ENCODE measurements around the gene B4GALT1.

B4GALT1 gene

DNA sequence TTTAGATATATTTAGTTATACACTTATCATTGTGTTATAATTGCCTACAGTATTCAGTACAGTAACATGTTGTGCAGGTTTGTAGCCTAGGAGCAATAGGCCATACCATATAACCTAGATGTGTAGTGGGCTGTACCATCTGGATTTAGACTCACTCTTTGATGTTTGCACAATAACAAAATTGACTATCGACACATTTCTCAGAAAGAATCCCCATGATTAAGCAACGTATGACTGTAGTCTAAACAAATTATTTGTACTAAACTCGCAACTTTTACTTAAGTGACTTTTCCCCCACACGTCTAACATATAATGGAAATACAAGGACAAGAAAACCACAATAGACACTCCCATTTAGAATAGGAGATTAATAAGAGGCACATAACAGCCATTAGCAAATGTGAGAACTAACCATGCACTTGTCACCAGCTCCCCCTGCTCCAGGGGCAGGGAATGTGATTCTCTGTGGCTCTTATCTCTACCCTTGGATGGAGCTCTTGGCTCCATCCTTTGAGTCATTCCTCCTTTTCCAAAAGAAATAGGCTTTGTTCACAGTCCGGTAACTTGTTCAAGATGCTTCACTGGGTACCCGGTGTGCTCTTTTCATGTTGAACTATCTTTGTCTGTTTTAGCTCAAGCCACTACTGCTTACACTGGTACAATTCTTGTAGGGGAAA, 8.7 kb upstream of the B4GALT1 start:
- TF ChIP-seq GATA3 (IDR thresholded peaks at IDR 0.05; ENCODE audit: low read depth, low read length) (no peak), GATA2 (IDR thresholded peaks at IDR 0.05; ENCODE audit: low read depth, low read length) (no peak)

DNA sequence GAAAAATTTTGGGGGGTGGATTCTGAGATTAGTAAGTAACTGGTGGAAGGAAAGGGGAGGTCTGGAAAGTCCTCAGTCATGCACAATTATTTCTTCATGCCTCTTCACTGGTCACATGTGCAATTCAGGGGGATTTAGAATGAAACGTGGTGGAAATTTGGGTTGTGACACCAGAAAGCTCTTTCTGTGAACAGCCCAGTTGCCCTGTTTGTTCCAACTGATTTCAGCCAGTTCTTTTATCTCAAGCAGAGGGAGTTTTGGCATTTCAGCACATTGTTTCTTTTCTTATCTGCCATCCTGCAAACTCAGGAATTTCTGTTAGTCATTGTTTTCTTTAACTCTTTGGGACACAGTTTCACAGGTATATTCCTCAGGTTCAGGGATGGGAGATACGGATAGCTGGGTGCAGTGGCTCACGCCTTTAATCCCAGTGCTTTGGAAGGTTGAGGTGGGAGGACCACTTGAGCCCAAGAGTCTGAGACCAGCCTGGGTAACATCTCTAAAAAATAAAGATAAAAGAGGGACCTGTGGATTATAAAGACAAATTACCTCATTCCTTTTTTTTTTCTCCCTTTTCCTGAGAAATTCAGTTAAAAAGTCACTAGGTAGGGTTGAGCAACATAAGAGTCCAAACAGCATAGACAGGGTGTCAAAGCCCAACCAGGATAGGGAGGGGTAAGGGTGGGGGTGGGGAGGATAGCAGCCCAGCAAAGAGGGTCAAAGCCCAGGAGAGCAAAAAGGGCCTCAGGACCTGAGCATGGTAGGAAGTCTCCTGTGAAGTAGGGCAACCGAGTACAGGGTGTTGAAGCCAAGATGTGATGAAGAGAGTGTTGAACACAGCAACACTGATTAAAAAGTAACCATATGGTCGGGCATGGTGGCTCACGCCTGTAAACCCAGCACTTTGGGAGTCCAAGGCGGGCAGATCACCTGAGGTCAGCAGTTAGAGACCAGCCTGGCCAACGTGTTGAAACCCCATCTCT, 5.4 kb upstream of the B4GALT1 start:
- TF ChIP-seq GATA2 (IDR thresholded peaks at IDR 0.05; ENCODE audit: low read depth, low read length) (no peak), GATA3 (IDR thresholded peaks at IDR 0.05; ENCODE audit: low read depth, low read length) (no peak)

DNA sequence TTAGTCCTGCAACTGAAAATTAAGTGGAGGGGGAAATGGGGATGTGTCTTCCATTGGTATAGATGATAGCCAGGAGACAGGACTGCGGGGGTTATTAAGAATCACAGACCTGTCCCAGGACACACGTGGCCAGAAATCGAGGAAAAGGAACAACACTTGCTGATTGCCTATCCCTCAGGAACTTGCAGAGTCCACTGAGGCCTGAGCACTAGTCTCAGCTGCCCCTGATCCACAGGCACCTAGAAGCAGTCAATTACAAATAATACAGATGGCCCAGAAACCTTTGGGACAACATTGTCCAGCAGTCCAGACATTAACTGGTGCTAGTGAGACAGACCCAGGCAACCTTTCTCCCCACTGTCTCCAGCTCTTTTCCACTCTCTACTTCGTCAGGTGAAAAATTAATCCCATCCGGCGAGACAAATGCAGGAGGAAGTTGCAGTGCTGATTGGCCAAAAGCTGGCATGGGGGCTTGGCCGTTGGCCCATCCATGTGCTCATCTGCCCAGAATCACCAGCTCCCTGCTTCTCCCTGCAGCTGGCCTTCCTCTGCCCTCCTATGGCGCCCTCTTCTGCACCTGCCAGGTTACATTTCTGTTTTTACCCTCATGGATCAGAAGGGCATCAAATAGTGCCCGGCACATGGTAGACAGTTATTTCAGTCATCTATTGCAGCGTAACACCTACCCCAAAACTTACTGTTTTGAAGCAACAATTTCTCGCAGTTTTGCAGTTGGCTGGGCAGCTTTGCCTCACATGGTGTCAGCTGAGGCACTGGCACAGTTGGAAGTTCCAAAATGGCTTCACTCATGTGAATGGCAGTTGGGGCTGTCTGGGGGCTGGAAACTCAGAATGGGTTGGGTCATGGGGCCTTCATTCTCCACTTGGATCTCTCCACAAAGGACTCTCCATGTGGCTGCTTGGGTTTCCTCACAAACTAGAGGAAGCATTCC, 3.6 kb upstream of the B4GALT1 start:
- TF ChIP-seq GATA2 (IDR thresholded peaks at IDR 0.05; ENCODE audit: low read depth, low read length) (no peak), GATA3 (IDR thresholded peaks at IDR 0.05; ENCODE audit: low read depth, low read length) (no peak)

DNA sequence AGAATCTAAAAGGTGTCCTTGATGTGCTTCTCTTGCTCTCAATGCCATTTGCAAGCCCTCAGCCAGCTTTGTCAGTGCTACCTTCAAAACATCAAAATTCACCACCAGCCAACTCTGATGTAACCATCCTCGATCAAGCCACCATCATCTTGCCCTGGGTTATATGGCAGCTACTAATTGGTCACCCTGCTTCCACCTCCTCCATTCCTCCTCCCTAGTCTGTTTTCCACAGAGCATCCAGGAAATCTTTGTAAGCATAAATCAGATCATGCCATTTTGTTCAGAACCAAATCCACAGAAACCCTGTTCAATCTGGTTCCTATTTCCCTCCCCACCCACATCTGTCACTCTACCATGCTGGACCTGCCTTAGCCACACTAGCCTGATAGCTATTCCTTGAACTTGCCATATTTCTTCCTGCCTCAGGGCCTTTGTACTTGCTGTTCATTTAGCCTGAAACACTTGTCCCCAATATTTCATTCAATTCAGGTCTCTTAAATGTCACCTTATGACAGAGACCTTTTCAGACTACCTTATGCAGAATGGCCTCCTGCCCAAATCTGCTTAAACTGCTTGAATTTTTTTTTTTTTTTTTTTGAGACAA, 1.9 kb upstream of the B4GALT1 start:
- TF ChIP-seq GATA2 (IDR thresholded peaks at IDR 0.05; ENCODE audit: low read depth, low read length) (no peak), GATA3 (IDR thresholded peaks at IDR 0.05; ENCODE audit: low read depth, low read length) (no peak)

DNA sequence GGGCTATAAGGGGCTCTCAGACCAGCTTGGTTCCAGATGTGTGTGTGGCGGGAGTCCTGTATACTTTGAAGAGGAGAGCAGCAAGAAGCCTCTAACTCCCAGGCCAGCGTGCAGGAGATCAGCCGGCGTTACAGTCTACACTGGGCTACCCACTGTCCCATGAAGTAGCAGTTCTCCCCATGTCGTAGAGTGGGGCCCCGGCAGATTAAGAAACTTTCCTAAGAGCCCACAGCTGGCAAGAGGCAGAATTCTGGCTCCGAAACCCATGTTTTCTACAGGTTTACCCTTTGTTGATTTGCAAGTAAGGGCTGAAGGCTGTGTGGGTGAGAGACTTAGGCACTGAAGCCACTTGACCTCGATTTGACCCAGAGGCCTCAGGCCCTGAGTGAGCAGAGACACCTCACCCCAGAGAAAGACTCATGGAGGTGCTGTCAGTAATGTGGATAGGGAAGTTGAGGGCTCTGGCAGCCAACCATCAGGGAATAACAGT, 881 bp upstream of the B4GALT1 start:
- TF ChIP-seq GATA3 (IDR thresholded peaks at IDR 0.05; ENCODE audit: low read depth, low read length) (no peak), GATA2 (IDR thresholded peaks at IDR 0.05; ENCODE audit: low read depth, low read length) (no peak)

DNA sequence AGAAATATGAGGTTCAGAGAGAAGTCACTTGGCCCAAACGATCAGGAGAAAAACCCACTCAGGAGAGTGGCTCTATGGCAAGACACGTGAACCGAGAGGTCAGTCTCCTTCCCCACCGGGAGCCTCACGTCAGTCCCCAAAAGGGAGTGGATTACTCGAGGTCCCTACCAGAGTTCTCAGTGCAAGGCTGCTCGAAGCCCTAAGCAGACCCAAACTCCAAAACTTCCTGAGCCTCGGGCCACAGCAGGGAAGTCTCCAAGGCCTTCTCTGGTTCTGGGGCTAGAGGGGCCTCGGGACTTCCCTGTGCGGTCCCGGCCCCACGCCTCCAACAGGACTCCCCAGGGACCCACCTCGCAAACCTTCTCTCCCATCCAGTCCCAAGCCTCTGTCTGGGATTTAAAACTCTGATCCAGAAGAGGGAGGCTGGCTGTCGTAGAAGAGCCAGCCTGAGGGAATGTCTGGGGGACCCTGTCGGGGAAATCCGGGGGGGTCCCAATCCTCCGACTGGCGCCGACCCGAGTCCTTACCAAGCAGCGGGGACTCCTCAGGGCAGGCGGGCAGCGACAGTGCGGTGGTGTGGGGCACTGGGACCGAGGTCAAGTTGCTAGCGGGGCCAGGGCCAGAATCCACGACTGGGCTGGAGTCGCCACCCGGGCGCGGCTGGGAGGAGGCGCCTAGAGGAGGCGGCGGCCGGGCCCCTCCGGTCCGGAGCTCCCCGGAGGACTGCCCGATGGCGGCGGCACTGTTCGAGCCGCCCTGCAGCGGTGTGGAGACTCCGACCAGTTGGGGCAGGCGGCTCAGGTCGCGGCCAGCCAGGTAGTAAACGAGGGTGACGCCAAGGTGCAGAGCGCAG, 679 bp downstream of the B4GALT1 start:
- TF ChIP-seq GATA2 (IDR thresholded peaks at IDR 0.05; ENCODE audit: low read depth, low read length) = no peak
- TF ChIP-seq GATA3 (IDR thresholded peaks at IDR 0.05; ENCODE audit: low read depth, low read length) = no peak

DNA sequence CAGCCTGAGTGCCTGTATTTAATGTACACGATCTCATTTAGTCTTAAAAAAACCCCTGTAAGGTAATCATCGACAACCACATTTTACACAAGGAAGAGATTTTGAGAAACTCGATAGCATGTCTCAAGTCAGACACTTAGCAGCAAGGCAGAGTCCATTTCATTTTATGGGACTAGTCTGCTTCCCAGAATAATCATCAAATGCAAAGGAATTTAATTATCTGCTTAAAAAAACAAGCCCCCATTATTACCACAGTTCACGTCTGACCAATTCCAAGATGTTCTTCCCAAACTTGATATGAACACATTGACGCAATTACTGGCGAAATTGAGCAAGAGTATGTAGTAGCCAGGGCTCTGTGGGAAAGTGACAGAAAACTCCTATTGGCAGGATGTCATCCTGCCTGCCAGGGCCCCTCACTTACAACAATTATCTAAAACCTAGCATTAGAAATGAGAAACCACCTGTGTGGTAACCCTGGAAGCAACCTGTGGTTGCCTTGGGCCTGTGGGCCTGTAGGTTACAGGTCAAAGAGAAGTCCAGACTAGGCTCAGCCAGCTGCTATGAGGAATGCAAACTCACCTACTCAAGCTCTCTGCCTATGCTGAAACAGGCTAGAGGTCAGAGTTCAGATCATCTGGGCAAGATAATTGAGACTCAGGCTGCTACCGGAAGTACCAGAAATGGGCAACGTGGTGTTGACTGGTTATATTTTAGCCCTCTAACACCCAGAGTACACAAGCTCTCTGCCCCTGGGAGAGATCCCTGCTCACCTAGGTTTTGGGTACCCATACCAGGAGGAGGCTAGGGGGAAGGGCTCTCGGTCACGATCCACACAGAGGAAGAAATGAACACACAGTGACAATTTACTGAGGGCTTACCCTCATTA, 1.6 kb downstream of the B4GALT1 start:
- TF ChIP-seq GATA2 (IDR thresholded peaks at IDR 0.05; ENCODE audit: low read depth, low read length) (no peak), GATA3 (IDR thresholded peaks at IDR 0.05; ENCODE audit: low read depth, low read length) (no peak)

DNA sequence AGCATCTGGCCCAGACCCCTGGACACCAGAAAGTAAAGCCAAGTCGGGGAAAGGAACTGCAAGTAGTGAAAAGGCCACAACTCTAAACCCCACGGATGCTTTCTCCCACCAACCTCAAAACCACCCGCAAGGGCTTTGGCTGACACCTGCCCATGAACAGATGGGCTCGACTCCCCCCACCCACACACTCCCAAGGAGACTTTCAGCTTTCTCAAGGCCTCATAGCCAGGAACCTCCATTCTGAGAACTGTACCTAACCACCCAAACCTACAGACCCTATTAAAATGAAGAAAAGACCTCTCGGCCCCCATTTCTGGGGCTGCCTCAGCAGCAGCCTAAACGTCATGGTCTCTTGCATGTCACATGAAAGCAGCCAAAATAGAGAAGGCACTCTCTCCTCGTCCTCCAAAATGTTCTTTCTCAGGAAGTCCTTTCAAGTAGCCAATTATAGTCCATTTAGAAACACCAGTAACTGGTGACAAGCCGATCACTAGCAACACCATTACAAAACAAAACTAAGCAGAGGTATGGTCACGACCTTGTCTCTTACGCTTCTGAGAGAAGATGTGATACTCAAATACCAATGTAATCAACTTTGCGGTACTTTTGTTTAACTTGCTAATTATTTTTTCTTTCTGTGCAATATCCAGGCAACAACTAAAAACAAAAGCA, 2.9 kb downstream of the B4GALT1 start:
- no peak for TF ChIP-seq GATA2 (IDR thresholded peaks at IDR 0.05; ENCODE audit: low read depth, low read length)
- TF ChIP-seq GATA3 (IDR thresholded peaks at IDR 0.05; ENCODE audit: low read depth, low read length) = no peak

DNA sequence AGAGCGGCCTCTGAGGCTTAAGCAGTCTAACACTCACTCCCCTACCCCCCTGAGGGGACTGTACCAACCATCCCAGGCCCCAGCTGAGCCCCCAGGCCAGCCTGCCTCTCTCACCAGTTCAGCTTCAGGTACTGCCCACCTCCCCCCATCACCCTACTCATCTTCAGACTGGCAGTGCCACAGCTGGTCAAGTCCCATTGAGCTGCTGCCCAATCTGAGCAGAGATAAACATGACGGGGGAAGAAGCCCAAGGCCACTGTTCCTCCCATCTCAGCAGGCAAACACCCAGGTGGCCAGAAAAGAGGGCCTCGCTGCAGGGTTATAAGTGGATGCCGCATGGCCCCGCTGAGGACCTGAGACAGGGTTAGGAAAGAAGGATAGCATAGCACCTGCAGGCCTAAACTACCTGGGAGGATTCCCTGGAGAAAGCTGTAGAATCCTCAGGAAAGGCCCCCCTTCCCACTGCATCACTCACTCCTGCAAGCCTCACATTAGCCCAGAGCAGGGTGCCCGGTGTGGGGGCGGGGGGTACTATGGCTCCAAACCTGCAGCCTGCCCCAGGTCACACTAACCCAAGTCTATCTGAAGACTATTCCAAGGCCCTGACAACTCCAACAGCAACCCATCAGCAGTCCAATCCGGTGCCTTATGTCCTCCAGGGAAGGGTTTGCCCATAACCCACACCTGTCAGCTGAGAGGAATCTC, 3.6 kb downstream of the B4GALT1 start:
- TF ChIP-seq GATA3 (IDR thresholded peaks at IDR 0.05; ENCODE audit: low read depth, low read length) = no peak
- no peak for TF ChIP-seq GATA2 (IDR thresholded peaks at IDR 0.05; ENCODE audit: low read depth, low read length)

DNA sequence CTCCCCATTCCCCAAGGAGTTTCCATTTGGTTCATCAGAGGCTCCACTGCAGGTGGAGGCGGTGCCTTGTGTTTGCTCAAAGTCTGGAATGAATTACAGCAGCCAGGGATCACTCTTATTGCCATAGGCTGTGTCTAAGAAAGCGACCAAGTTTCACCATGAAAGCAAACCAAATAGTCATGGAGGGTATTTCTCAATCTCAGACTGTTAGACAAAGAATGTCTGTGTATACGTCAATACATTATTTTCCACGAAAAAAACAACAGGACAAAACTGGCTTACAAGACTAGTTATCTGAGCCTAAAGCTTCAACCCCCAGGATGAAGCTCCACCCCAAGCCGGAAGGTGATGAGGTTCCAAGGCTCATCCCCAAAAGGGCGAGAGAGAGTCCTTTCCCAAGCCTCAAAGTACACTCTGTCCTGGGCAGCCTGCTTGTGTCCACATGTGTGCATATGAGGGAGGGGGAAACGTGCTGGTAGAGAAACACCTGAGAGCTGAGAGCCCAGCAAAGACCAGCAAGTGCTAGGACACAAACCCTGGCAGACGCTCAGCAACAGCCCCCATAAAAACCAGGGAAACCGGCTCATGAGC, 4.3 kb downstream of the B4GALT1 start:
- TF ChIP-seq GATA2 (IDR thresholded peaks at IDR 0.05; ENCODE audit: low read depth, low read length) (no peak), GATA3 (IDR thresholded peaks at IDR 0.05; ENCODE audit: low read depth, low read length) (no peak)
